Neuronal stem cell (in vitro differentiated cells): ENCODE results near the gene HIP1R.
A peak's percentile ranks its signal among the peaks of the same experiment; 100 is the strongest.

Source experiments
- DNase-seq: peaks from one replicate; pipeline ENCODE4 v3.0.0-alpha.2; 2013; ENCODE audit warnings: low spot score
- H2AFZ ChIP-seq: one replicate; pipeline ENCODE4 v1.6.1; 2013; ENCODE audit warnings: mild to moderate bottlenecking, low read length, inconsistent platforms
- H2AK5ac ChIP-seq: 2 replicates; pipeline ENCODE4 v1.6.1; 2013; ENCODE audit warnings: low read depth, mild to moderate bottlenecking, inconsistent platforms, low read length, moderate library complexity, mixed read lengths
- H2BK120ac ChIP-seq: 2 replicates; pipeline ENCODE4 v1.6.1; 2013; ENCODE audit warnings: low read depth, mild to moderate bottlenecking, inconsistent platforms, low read length, moderate library complexity, mixed read lengths
- H2BK12ac ChIP-seq: one replicate; pipeline ENCODE4 v1.6.1; 2013; ENCODE audit warnings: low read length, inconsistent platforms
- H2BK15ac ChIP-seq: 2 replicates; pipeline ENCODE4 v1.6.1; 2013; ENCODE audit warnings: mild to moderate bottlenecking, low read length, inconsistent platforms, mixed read lengths
- H2BK5ac ChIP-seq: one replicate; pipeline ENCODE4 v1.6.1; 2013; ENCODE audit warnings: inconsistent platforms, mild to moderate bottlenecking, low read length, moderate library complexity
- H3K14ac ChIP-seq: one replicate; pipeline ENCODE4 v1.6.1; 2013; ENCODE audit warnings: low read length, inconsistent platforms
- H3K18ac ChIP-seq: 2 replicates; pipeline ENCODE4 v1.6.1; 2013; ENCODE audit warnings: low read length, inconsistent platforms
- H3K23ac ChIP-seq: 2 replicates; pipeline ENCODE4 v1.6.1; 2013; ENCODE audit warnings: low read depth, mild to moderate bottlenecking, mixed read lengths, low read length, inconsistent platforms; ENCODE audit not compliant: poor library complexity
- H3K27ac ChIP-seq: replicated peaks from 3 replicates; pipeline ENCODE4 v1.5.1; 2013; ENCODE audit warnings: low read length, inconsistent platforms
- H3K27me3 ChIP-seq, 3 experiments: 2 replicates each; pipeline ENCODE4 v1.6.1; 2013; ENCODE audit warnings: low read length in 3 of 3, mild to moderate bottlenecking in 2 of 3, inconsistent platforms in 1 of 3, low read depth in 1 of 3, mixed read lengths in 1 of 3, moderate library complexity in 1 of 3; ENCODE audit not compliant: control insufficient read depth in 3 of 3, insufficient read depth in 3 of 3
- H3K36me3 ChIP-seq, 2 donors: replicated peaks in 1 of 2; 2 replicates each; pipeline ENCODE4 v1.6.1; 2013; ENCODE audit warnings: low read length in 2 of 2; ENCODE audit not compliant: control insufficient read depth in 2 of 2, insufficient read depth in 2 of 2
- H3K4ac ChIP-seq: 2 replicates; pipeline ENCODE4 v1.6.1; 2013; ENCODE audit warnings: inconsistent platforms, mild to moderate bottlenecking, low read length, moderate library complexity
- H3K4me1 ChIP-seq, 2 donors: 1 replicate in 1 of 2; 2 replicates in 1 of 2; pipeline ENCODE4 v1.6.1; 2013; ENCODE audit warnings: low read length in 2 of 2, low read depth in 1 of 2; ENCODE audit not compliant: control insufficient read depth in 2 of 2, insufficient read depth in 1 of 2
- H3K4me2 ChIP-seq: one replicate; pipeline ENCODE4 v1.6.1; 2013; ENCODE audit warnings: mild to moderate bottlenecking, low read length, inconsistent platforms; ENCODE audit not compliant: insufficient read depth, poor library complexity, severe bottlenecking
- H3K4me3 ChIP-seq, 2 donors: 2 replicates each; pipeline ENCODE4 v1.5.1; 2013; ENCODE audit warnings: low read length in 2 of 2, mild to moderate bottlenecking in 2 of 2, inconsistent platforms in 1 of 2, moderate library complexity in 1 of 2
- H3K79me1 ChIP-seq: one replicate; pipeline ENCODE4 v1.6.1; 2013; ENCODE audit warnings: low read depth, mild to moderate bottlenecking, inconsistent platforms, low read length, moderate library complexity
- H3K9ac ChIP-seq: one replicate; pipeline ENCODE4 v1.6.1; 2013; ENCODE audit warnings: mild to moderate bottlenecking, low read depth, low read length, inconsistent platforms; ENCODE audit not compliant: poor library complexity
- H3K9me3 ChIP-seq, 2 donors: replicated peaks in 1 of 2; 2 replicates each; pipeline versions ENCODE3 to v1.6.1; 2013; ENCODE audit warnings: low read length in 2 of 2, mild to moderate bottlenecking in 2 of 2, inconsistent platforms in 1 of 2, low read depth in 1 of 2, mixed read lengths in 1 of 2, moderate library complexity in 1 of 2; ENCODE audit not compliant: control insufficient read depth in 2 of 2, insufficient read depth in 1 of 2
- H4K8ac ChIP-seq: one replicate; pipeline ENCODE4 v1.6.1; 2013; ENCODE audit warnings: low read depth, mild to moderate bottlenecking, inconsistent platforms, low read length, moderate library complexity
- H4K91ac ChIP-seq: one replicate; pipeline ENCODE4 v1.6.1; 2013; ENCODE audit warnings: low read length, low read depth, mild to moderate bottlenecking, inconsistent platforms; ENCODE audit not compliant: poor library complexity
- WGBS, 2 donors: extraction: QIAGEN DNeasy Blood & Tissue Kit; methylation state at CpG; one replicate each; pipeline ENCODE4 v1.1.7; 2013; ENCODE audit warnings: missing lambda C conversion rate in 2 of 2, mixed read lengths in 1 of 2; ENCODE audit not compliant: insufficient read length in 2 of 2, insufficient replicate concordance in 1 of 2; ENCODE audit errors: extremely low coverage in 2 of 2; 5-methylcytosine and 5-hydroxymethylcytosine counted together

Gene HIP1R

GRCh38 chr12:122909442-122910288 lies 74.4 kb downstream of the HIP1R start:
- Histone ChIP-seq H2AFZ (peak overlapping the region; percentile 63), H2BK15ac (peak overlapping the region; percentile 18), H3K18ac (peak overlapping the region; percentile 50), H2BK120ac (no peak overlapping the region), H3K9me3 (no peaks in the 10 kb centered on the region), H3K27me3 (no peaks in the 10 kb centered on the region), H3K14ac (no peak overlapping the region), H3K23ac (no peak overlapping the region), H3K27ac (peak overlapping the region; percentile 17), H4K91ac (no peak overlapping the region), H2BK5ac (no peak overlapping the region), H3K4me1 (peaks cover 6 to 8% of the 10 kb centered on the region in 2 donors), H3K9ac (no peak overlapping the region), H3K4me3 (no peak overlapping the region), H2BK12ac (no peak overlapping the region), H2AK5ac (no peak overlapping the region), H3K4me2 (peak overlapping the region; percentile 15), H3K4ac (no peak overlapping the region), H3K79me1 (no peaks in the 10 kb centered on the region), H3K36me3 (no peaks in the 10 kb centered on the region), H4K8ac (no peak overlapping the region)
- DNase-seq: no peak
- no CpG with 5 or more reads among the region's 12 CpGs for WGBS, 2 donors
